ENCODE results near the gene ADM. TPM values are rescaled to one million over a fixed set of nuclear protein-coding genes. Genes with fewer than 3 reads are reported as not detected.
A peak's percentile ranks its signal among the peaks of the same experiment; 100 is the strongest.

The ADM gene
- total RNA-seq, 2 experiments from 2014 or later: 1.5 to 1.8 TPM

GRCh38 chr11:10351435-10351764 lies 46.5 kb downstream of the ADM start:
- ATAC-seq (ENCODE audit: poor library complexity) (no peak), DNase-seq (no peak)
- Mint-ChIP-seq H3K36me3 (ENCODE audit: low read depth) (no peaks in the 10 kb centered on the region), H3K9me3 (no peaks in the 10 kb centered on the region), H3K4me1 (ENCODE audit: low read depth) (no peaks in the 10 kb centered on the region), H3K4me3 (no peak overlapping the region), H3K27ac (no peak overlapping the region), H3K27me3 (peaks cover 20% of the 10 kb centered on the region)
- no peaks in the 10 kb centered on the region for H3K4me1 ChIP-seq (ENCODE audit: insufficient read depth, low read length)
- no peaks in the 10 kb centered on the region for H3K27me3 ChIP-seq (ENCODE audit: control insufficient read depth in 1 of 2, insufficient read depth in 2 of 2, low read length in 2 of 2)
- POLR2A ChIA-PET: no interaction called here
- no peak overlapping the region for H3K4me3 ChIP-seq (ENCODE audit: low read length)
- no peaks in the 10 kb centered on the region for H3K36me3 ChIP-seq (ENCODE audit: insufficient read depth, low read length)
- CTCF ChIA-PET: interaction anchor here (0.6 kb wide), 1 partner anchor 377 kb away, joined by 3 read pairs; no protein-coding TSS in a partner anchor
- intact Hi-C loops (cut with DNase I, micrococcal nuclease): no loop called here
- no peak overlapping the region for H3K27ac ChIP-seq (ENCODE audit: low read depth in 1 of 2, low read length in 2 of 2)
- no peak for TF ChIP-seq CTCF (IDR thresholded peaks at IDR 0.05)
- no peaks in the 10 kb centered on the region for H3K9me3 ChIP-seq (ENCODE audit: control insufficient read depth in 1 of 2, insufficient read depth in 1 of 2, low read length in 2 of 2)

GRCh38 chr11:10351765-10352641 lies 47.1 kb downstream of the ADM start:
- POLR2A ChIA-PET: interaction anchor here (0.6 kb wide), 1 partner anchor 8 kb away, joined by 3 read pairs; no protein-coding TSS in a partner anchor

GRCh38 chr11:10352921-10353550 lies 48.2 kb downstream of the ADM start:
- ATAC-seq (ENCODE audit: poor library complexity): no peak
- no peak overlapping the region for H3K4me3 Mint-ChIP-seq
- no peak for DNase-seq
- H3K9me3 Mint-ChIP-seq: no peaks in the 10 kb centered on the region
- peaks cover 0 to 4% of the 10 kb centered on the region in 2 experiments for H3K27me3 ChIP-seq (ENCODE audit: control insufficient read depth in 1 of 2, insufficient read depth in 2 of 2, low read length in 2 of 2)
- no peaks in the 10 kb centered on the region for H3K4me1 ChIP-seq (ENCODE audit: insufficient read depth, low read length)
- POLR2A ChIA-PET: no interaction called here
- no peak overlapping the region for H3K4me3 ChIP-seq (ENCODE audit: low read length)
- peak; percentile 15 for TF ChIP-seq CTCF (IDR thresholded peaks at IDR 0.05)
- H3K36me3 Mint-ChIP-seq (ENCODE audit: low read depth): no peaks in the 10 kb centered on the region
- intact Hi-C loops (cut with DNase I, micrococcal nuclease): no loop called here
- H3K4me1 Mint-ChIP-seq (ENCODE audit: low read depth): no peaks in the 10 kb centered on the region
- H3K27ac Mint-ChIP-seq: no peak overlapping the region
- no peaks in the 10 kb centered on the region for H3K9me3 ChIP-seq (ENCODE audit: control insufficient read depth in 1 of 2, insufficient read depth in 1 of 2, low read length in 2 of 2)
- H3K36me3 ChIP-seq (ENCODE audit: insufficient read depth, low read length): no peaks in the 10 kb centered on the region
- peaks cover 32% of the 10 kb centered on the region for H3K27me3 Mint-ChIP-seq
- H3K27ac ChIP-seq (ENCODE audit: low read depth in 1 of 2, low read length in 2 of 2): no peak overlapping the region
- CTCF ChIA-PET: no interaction called here

More at GRCh38 chr11:10351765-10352641, 47.1 kb downstream of the ADM start:
- Mint-ChIP-seq H3K27me3 (peaks cover 26% of the 10 kb centered on the region), H3K27ac (no peak overlapping the region), H3K9me3 (no peaks in the 10 kb centered on the region), H3K4me3 (no peak overlapping the region), H3K4me1 (ENCODE audit: low read depth) (no peaks in the 10 kb centered on the region), H3K36me3 (ENCODE audit: low read depth) (no peaks in the 10 kb centered on the region)
- Histone ChIP-seq H3K4me1 (ENCODE audit: insufficient read depth, low read length) (no peaks in the 10 kb centered on the region), H3K4me3 (ENCODE audit: low read length) (no peak overlapping the region), H3K27ac (ENCODE audit: low read depth in 1 of 2, low read length in 2 of 2) (no peak overlapping the region), H3K9me3 (ENCODE audit: control insufficient read depth in 1 of 2, insufficient read depth in 1 of 2, low read length in 2 of 2) (no peaks in the 10 kb centered on the region), H3K27me3 (ENCODE audit: control insufficient read depth in 1 of 2, insufficient read depth in 2 of 2, low read length in 2 of 2) (no peaks in the 10 kb centered on the region), H3K36me3 (ENCODE audit: insufficient read depth, low read length) (no peaks in the 10 kb centered on the region)
- CTCF ChIA-PET: interaction anchor here (0.6 kb wide), 1 partner anchor 377 kb away, joined by 3 read pairs; no protein-coding TSS in a partner anchor
- ATAC-seq (ENCODE audit: poor library complexity): no peak
- no peak for DNase-seq
- intact Hi-C loops (cut with DNase I, micrococcal nuclease): no loop called here
- no peak for TF ChIP-seq CTCF (IDR thresholded peaks at IDR 0.05)
